Endodermal cell (in vitro differentiated cells): ENCODE data around the gene FLCN. TPM values are rescaled to one million over a fixed set of nuclear protein-coding genes. Genes with fewer than 3 reads are reported as not detected.

Source experiments
- DNase-seq: peaks from one replicate; pipeline ENCODE4 v3.0.0-alpha.2; 2017
- H3K27ac ChIP-seq: 2 replicates; pipeline ENCODE4 v1.5.1; 2013; ENCODE audit warnings: mild to moderate bottlenecking, low read depth, low read length, moderate library complexity
- H3K27me3 ChIP-seq: 2 replicates; pipeline ENCODE4 v1.6.1; 2013; ENCODE audit warnings: mild to moderate bottlenecking, low read length, moderate library complexity; ENCODE audit not compliant: insufficient read depth, control insufficient read depth, poor library complexity, severe bottlenecking
- H3K36me3 ChIP-seq: 2 replicates; pipeline ENCODE4 v1.7.0; 2013; ENCODE audit warnings: mild to moderate bottlenecking, low read length, moderate library complexity; ENCODE audit not compliant: control insufficient read depth, insufficient read depth
- H3K4me1 ChIP-seq: one replicate; pipeline ENCODE4 v1.7.0; 2013; ENCODE audit warnings: low read length; ENCODE audit not compliant: control insufficient read depth, insufficient read depth
- H3K4me3 ChIP-seq: 2 replicates; pipeline ENCODE4 v1.5.1; 2013; ENCODE audit warnings: mild to moderate bottlenecking, low read length, moderate library complexity
- H3K9ac ChIP-seq: 2 replicates; pipeline ENCODE4 v1.6.1; 2013; ENCODE audit warnings: mild to moderate bottlenecking, low read length, moderate library complexity; ENCODE audit not compliant: poor library complexity, severe bottlenecking; ENCODE audit errors: extremely low read depth
- H3K9me3 ChIP-seq: 2 replicates; pipeline ENCODE4 v1.6.1; 2013; ENCODE audit warnings: mild to moderate bottlenecking, low read length, moderate library complexity; ENCODE audit not compliant: control insufficient read depth
- H3K27ac Mint-ChIP-seq: 2 replicates; pipeline ENCODE4 v1.8.0; 2020; ENCODE audit warnings: mixed read lengths
- H3K27me3 Mint-ChIP-seq: 2 replicates; pipeline ENCODE4 v1.8.0; 2021; ENCODE audit warnings: mild to moderate bottlenecking, mixed read lengths; ENCODE audit not compliant: insufficient read depth
- H3K36me3 Mint-ChIP-seq: 2 replicates; pipeline ENCODE4 v1.8.0; 2020; ENCODE audit warnings: low read depth, mixed read lengths
- H3K4me1 Mint-ChIP-seq: 2 replicates; pipeline ENCODE4 v1.8.0; 2020; ENCODE audit warnings: mixed read lengths
- H3K4me3 Mint-ChIP-seq: 2 replicates; pipeline ENCODE4 v1.8.0; 2020; ENCODE audit warnings: mild to moderate bottlenecking, moderate library complexity, mixed read lengths
- H3K9me3 Mint-ChIP-seq: 2 replicates; pipeline ENCODE4 v1.8.0; 2020; ENCODE audit warnings: mild to moderate bottlenecking, mixed read lengths
- WGBS, 2 experiments: methylation state at CpG; one replicate each; pipeline versions ENCODE4 v1.1.5 to v1.1.7; 2013; ENCODE audit warnings: missing lambda C conversion rate in 2 of 2, mixed read lengths in 1 of 2; ENCODE audit not compliant: insufficient coverage in 1 of 2, insufficient read length in 1 of 2; 5-methylcytosine and 5-hydroxymethylcytosine counted together
- total RNA-seq, 2 donors: library from RNA; stranded (reverse); fragmentation: NEBNext Ultra II Directional in 1 of 2; extraction: Animal tissue kit (Norgen Biotek cat#: 25700) in 1 of 2; gene quantifications; 2 replicates in 1 of 2; 3 replicates in 1 of 2; pipeline ENCODE4 v1.2.1, GENCODE V29; 2021
- TF ChIP-seq, protein P1 (sequence below): fragments of 200-600 bp; sonication (generic); conservative IDR thresholded peaks from 2 replicates; pipeline ENCODE4 v1.5.0; 2021; ENCODE audit warnings: antibody characterized with exemption, mild to moderate bottlenecking

The FLCN gene
- total RNA-seq, 2 donors from 2014 or later = 41.8 to 47.2 TPM

DNA sequence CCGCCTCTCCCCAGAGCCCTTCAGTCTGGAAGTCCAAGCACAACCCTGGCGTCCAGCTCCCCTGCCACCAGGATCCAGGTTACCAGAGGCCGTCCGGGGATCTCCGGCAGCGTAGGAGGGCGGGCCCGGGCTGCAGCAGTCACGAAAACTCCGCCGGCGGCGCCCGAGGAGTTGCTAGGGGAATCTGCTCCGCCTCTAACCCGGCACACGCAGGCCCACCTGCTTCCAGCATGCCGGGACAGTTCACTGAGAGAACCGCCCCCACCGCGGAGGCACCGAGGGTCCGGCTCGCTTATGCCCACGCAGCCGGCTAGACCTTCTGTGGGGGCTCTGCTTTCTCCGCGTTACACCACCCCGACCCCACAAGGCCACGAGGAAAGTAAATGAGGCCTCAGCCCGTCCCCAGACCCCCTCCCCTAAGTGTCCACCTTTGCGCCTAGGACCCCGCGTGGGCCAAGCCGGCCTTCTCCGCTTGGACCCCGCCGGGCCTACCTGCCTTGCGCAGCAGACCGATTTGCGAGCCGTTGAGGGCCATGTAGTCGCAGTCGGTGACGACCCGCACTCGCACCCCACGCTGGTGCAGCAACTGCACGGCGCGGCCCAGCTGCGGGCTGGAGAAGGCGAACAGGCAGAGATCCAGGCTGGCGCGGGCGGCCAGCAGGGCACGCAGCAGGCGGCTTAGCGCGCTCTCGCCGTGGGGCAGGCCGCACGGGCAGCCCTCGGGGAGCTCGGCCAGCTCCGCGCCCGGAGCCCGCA, 31.4 kb downstream of the FLCN start:
- DNase-seq = no peak
- TF ChIP-seq, protein P1, sequence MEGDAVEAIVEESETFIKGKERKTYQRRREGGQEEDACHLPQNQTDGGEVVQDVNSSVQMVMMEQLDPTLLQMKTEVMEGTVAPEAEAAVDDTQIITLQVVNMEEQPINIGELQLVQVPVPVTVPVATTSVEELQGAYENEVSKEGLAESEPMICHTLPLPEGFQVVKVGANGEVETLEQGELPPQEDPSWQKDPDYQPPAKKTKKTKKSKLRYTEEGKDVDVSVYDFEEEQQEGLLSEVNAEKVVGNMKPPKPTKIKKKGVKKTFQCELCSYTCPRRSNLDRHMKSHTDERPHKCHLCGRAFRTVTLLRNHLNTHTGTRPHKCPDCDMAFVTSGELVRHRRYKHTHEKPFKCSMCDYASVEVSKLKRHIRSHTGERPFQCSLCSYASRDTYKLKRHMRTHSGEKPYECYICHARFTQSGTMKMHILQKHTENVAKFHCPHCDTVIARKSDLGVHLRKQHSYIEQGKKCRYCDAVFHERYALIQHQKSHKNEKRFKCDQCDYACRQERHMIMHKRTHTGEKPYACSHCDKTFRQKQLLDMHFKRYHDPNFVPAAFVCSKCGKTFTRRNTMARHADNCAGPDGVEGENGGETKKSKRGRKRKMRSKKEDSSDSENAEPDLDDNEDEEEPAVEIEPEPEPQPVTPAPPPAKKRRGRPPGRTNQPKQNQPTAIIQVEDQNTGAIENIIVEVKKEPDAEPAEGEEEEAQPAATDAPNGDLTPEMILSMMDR = no peak
- Mint-ChIP-seq H3K27me3 (no peaks in the 10 kb centered on the region), H3K27ac (no peak overlapping the region), H3K36me3 (peaks cover under 1% of the 10 kb centered on the region), H3K4me3 (no peak overlapping the region), H3K4me1 (no peaks in the 10 kb centered on the region), H3K9me3 (peaks cover 2% of the 10 kb centered on the region)
- Histone ChIP-seq H3K36me3 (no peaks in the 10 kb centered on the region), H3K9me3 (no peaks in the 10 kb centered on the region), H3K27me3 (peaks cover 13% of the 10 kb centered on the region), H3K4me3 (no peak overlapping the region), H3K9ac (no peak overlapping the region), H3K27ac (no peak overlapping the region), H3K4me1 (no peaks in the 10 kb centered on the region)
- 42 to 50% methylated on average over 27 to 70 of the region's 70 CpGs for WGBS, 2 experiments

DNA sequence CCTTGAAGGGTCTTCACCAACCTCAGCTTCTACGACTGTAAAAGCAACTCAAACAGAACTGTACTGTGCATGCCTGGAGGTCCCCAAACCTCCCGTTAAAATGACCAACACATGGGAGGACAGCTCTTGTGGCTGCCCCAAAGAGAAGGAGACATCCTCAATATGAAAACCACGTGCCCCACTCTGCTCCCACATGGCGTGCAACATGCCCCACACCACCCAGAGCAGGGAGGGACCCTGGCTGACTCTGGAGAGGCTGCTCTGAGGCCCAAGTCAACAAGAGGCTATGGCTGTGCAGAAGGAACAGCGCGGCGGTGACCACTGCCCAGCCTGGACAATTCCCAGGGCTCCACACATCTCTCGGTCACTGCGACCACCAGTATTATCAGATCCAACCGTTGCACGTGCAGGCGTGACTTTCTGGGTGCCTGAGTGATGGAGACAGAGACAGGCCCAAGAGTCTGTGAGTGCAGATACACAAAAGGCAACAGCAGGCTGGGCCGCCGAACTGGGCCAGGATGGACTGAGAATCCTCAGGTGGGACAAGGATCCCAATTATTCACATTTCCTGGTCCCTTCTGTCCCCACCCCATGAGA, 32.2 kb downstream of the FLCN start:
- DNase-seq = no peak
- Histone ChIP-seq H3K36me3 (no peaks in the 10 kb centered on the region), H3K27ac (no peak overlapping the region), H3K4me1 (no peaks in the 10 kb centered on the region), H3K27me3 (peaks cover 13% of the 10 kb centered on the region), H3K9ac (no peak overlapping the region), H3K4me3 (no peak overlapping the region), H3K9me3 (no peaks in the 10 kb centered on the region)
- 91 to 97% methylated on average over 14 of the region's 14 CpGs for WGBS, 2 experiments
- Mint-ChIP-seq H3K4me1 (no peaks in the 10 kb centered on the region), H3K27me3 (no peaks in the 10 kb centered on the region), H3K27ac (no peak overlapping the region), H3K36me3 (no peaks in the 10 kb centered on the region), H3K4me3 (no peak overlapping the region), H3K9me3 (peaks cover 2% of the 10 kb centered on the region)
- TF ChIP-seq, protein P1 = no peak

DNA sequence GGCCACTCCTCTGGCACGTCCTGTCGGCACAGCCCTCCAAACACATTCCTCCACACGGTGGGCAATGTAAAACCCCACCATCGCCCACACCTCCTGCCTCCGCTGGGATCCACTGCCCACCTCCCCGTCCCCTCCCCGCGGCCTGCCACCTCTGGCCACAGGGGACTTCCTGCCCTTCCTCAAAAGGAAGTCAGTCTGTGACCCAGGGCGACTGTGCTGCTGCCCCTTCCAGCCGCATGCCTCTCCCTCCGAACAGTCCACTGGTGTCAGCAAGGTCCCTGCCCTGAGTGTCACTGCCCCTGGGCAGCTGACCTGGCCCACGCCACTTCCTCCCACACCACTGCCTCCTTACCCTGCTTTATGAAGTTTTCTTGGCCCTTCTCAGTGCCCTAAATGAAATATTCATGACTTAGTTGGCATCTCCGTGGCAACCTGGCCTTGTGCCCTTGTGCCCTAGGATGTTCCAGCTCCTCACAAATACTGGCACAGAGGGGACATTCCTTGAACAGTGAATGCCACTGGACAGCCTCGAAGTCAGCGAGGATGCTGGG, 32.9 kb downstream of the FLCN start:
- no peak overlapping the region for H3K9ac ChIP-seq
- peaks cover 13% of the 10 kb centered on the region for H3K27me3 ChIP-seq
- H3K4me3 Mint-ChIP-seq = no peak overlapping the region
- H3K9me3 Mint-ChIP-seq = peaks cover 2% of the 10 kb centered on the region
- H3K4me1 ChIP-seq = no peaks in the 10 kb centered on the region
- TF ChIP-seq, protein P1 = no peak
- H3K36me3 Mint-ChIP-seq = no peaks in the 10 kb centered on the region
- H3K36me3 ChIP-seq = no peaks in the 10 kb centered on the region
- WGBS, 2 experiments = 90% methylated on average over 5 to 15 of the region's 15 CpGs
- no peak overlapping the region for H3K4me3 ChIP-seq
- H3K27me3 Mint-ChIP-seq = no peaks in the 10 kb centered on the region
- H3K27ac Mint-ChIP-seq = no peak overlapping the region
- H3K27ac ChIP-seq = no peak overlapping the region
- no peaks in the 10 kb centered on the region for H3K9me3 ChIP-seq
- DNase-seq = no peak
- H3K4me1 Mint-ChIP-seq = no peaks in the 10 kb centered on the region
